22Rv1 (cell line): ENCODE results near the gene SRRM1.
"Not testable (repeated sequence)": the region's sequence is repeated elsewhere in the genome, so short reads cannot be mapped to it uniquely, and the experiment has no call there.

Source experiments
- ZFX ChIP-seq: fragments of 450-650 bp; IDR thresholded peaks from 2 replicates; pipeline ENCODE4 v1.6.1; 2017; ENCODE audit warnings: antibody characterized with exemption, borderline replicate concordance
- TF ChIP-seq, protein P1 (sequence below): fragments of 450-650 bp; IDR thresholded peaks from 2 replicates; pipeline ENCODE4 v1.5.1; 2017; ENCODE audit warnings: mild to moderate bottlenecking

DNA sequence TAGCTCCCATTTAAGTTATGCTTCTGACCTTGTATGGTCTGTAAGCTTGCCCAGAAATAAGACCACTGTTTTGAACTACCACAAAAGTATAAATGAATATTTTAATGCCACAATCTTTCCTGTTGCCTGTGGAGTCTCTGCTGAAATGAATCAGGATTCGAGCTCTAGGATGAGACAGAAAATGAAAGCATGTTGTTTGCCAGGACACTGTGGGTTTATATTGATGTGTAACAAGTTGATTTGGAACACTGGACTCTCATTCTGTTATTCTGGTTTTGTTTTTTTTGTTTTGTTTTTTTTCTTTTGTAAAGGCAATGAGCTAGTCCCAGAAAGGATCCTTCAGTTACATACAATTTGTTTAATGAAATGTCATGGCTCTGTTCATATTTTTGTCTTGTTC lies 29.6 kb downstream of the SRRM1 start:
- TF ChIP-seq, protein P1, sequence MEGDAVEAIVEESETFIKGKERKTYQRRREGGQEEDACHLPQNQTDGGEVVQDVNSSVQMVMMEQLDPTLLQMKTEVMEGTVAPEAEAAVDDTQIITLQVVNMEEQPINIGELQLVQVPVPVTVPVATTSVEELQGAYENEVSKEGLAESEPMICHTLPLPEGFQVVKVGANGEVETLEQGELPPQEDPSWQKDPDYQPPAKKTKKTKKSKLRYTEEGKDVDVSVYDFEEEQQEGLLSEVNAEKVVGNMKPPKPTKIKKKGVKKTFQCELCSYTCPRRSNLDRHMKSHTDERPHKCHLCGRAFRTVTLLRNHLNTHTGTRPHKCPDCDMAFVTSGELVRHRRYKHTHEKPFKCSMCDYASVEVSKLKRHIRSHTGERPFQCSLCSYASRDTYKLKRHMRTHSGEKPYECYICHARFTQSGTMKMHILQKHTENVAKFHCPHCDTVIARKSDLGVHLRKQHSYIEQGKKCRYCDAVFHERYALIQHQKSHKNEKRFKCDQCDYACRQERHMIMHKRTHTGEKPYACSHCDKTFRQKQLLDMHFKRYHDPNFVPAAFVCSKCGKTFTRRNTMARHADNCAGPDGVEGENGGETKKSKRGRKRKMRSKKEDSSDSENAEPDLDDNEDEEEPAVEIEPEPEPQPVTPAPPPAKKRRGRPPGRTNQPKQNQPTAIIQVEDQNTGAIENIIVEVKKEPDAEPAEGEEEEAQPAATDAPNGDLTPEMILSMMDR = not testable (repeated sequence)
- TF ChIP-seq ZFX = not testable (repeated sequence)
